Stimulated activated CD8-positive, alpha-beta memory T cell treated with anti-CD3 and anti-CD28 coated beads, Interleukin-4, amount 100 ng/mL, for 1 hour (primary cell): ENCODE results near the gene NPTN.
"Not testable (repeated sequence)": the region's sequence is repeated elsewhere in the genome, so short reads cannot be mapped to it uniquely, and the experiment has no call there.

ENCODE experiments used
- DNase-seq, 2 donors: peaks; one replicate each; pipeline ENCODE4 v3.0.0-alpha.2; 2020; ENCODE audit warnings: low read depth in 2 of 2, low spot score in 1 of 2

The NPTN gene

GRCh38 chr15:73573037-73573436 is 60.2 kb downstream of the NPTN start:
- no peak for DNase-seq

DNA sequence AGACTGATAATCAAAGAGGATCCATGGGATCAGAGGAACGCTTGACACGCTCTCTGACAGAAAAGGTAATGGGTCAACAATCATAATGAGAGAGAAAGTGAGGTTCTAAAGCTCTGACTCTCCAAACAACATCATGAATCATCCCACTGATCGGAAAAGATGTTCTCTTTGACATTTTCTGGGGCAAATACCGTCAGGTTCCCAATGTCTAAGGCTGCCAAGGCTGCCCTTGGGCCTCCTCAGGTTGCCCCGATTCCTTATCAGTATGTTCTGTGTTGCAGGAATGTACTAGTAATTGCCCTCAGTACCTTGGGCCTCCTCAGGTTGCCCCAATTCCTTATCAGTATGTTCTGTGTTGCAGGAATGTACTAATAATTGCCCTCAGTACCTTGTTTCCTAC is 60.9 kb downstream of the NPTN start:
- no peak for DNase-seq

DNA sequence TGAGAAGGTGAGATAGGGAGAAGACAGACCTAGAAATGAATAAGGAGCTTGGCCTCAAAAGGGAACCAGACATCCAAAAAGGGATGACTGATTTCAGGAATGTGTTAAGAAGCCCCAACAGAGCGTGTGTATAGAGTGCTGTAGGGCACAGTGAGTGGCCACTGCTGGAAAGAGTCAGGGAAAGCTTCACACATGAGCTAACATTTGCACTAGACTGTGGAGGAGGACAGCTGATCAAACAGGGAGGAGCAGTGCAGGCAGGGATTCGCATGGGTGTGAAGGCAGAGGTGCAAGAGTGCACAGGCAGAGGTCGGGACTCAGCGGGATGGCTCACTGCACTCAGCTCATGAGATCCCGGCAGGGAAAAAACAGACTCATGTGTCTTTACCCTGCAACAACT is 61.8 kb downstream of the NPTN start:
- DNase-seq: no peak

DNA sequence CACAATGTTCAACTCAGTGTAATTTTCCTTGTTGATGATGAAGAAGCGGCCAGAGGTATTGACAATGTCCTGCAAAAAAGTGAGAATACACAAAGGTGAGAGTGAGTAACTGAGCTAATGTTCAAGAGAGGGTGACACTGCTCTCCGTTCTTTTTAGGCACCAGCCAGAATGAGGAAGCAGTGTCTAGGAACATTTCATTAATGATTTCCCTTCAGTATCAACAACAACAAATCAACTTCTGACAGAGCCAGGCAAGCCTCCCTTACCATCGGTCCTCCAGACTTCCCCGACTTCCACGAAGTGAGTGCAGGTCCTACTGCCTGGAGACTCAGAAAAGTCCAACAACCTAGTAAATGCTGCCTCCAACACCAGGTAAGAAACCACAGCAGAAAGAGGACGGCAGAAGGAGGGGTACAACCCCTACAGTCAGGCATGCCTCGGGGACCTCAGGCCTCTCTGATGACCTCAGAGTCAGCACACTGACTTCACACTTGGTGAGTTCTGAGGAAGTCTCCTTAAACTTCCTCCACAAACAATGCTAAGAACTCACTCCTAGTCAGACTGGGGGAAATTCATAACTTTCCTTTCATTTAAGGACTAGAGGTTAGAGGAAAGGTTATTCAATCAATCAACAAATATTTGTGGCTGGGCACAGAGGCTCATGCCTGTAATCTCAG is 62.7 kb downstream of the NPTN start:
- no peak for DNase-seq

- no peak for DNase-seq
These were observed 63.8 kb downstream of the NPTN start for GRCh38 chr15:73569361-73569760.

DNA sequence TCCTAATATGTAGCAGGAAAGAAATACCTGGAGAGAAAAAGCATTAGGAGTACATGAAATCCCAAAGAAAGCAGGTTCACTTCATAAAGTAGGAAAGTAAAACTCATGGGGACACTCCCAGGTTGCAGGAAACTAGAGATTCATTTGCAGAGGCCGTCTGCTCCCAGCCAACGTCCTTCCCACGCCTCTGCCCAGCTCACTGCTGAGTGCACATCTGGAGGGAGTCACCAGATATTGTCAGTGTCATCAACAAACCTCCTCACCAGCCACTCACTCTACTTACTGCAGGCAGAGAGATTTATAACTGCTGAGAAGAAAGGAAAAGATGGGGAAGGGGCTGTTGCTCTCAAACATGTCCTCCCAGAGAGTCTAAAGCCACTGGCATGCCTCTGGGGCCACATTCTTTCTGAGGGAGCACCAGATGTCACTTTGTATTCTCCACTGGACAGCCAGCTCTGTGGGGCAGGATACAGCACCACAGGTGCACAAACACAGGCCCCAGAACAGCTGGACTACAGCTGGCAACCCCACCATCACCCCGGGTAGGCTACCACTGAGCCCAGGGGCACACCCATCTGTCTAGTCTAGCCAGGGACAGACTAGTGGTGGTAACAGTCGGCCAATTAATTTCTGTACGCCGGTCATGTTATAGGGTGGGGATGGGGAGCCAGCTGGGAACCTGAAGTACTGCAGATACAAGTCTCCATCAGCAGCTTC is 64.5 kb downstream of the NPTN start:
- DNase-seq: no peak

- no peak for DNase-seq
These were observed 66.2 kb downstream of the NPTN start for GRCh38 chr15:73567020-73567419.

DNA sequence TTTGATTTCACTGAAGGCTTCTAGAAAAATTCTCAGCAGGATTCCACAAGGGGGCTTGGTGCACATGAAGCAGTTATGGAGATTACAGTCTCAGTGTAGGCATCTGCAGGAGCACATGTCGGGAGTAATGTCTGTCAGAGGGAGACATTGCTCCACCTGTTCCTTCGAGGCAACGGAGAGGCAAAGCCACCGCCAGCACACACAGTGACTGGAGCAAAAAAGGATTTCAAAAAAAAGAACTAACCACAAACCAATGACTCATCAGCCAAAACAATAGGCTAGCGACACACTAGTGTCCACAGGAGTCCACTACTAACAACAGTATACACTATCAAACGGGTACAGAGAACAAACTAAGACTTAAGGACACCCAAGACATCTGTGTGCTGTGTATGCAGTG is 68.9 kb downstream of the NPTN start:
- DNase-seq: no peak

- DNase-seq: no peak
These were observed 72.6 kb downstream of the NPTN start for GRCh38 chr15:73560501-73561117.

DNA sequence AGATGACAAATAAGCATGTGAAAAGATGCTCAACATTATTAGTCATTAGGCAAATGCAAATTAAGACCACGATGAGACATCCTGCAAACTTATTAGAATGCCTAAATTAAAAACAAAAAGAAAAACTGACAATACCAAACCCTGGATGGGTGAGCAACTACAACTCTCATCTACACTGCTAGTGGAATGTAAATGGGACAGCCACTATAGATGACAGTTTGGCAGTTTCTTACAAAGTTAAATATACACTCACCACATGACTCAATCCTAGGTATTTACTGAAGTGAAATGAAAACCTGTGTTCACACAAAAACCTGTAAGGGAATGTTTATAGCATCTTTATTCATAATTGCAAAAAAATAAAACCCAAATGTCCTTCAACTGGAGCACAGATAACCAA is 74.7 kb downstream of the NPTN start:
- DNase-seq: no peak

GRCh38 chr15:73555080-73555479 is 78.1 kb downstream of the NPTN start:
- no peak for DNase-seq

- no peak for DNase-seq
These were observed 83.0 kb downstream of the NPTN start for GRCh38 chr15:73550190-73550589.

DNA sequence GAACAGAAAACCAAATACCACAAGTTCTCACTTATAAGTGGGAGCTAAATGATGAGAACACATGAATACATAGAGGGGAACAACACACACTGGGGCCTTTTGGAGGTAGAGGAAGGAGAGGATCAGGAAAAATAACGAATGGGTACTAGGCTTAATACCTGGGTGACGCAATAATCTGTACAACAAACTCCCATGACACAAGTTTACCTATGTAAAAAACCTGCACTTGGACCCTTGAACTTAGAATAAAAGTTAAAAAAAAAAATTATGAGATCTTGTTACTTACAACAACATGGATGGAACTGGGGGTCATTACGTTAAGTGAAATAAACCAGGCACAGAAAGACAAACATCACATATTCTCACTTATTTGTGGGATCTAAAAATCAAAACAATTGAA is 84.3 kb downstream of the NPTN start:
- not testable (repeated sequence) for DNase-seq

GRCh38 chr15:73541479-73541878 is 91.7 kb downstream of the NPTN start:
- DNase-seq: no peak

DNA sequence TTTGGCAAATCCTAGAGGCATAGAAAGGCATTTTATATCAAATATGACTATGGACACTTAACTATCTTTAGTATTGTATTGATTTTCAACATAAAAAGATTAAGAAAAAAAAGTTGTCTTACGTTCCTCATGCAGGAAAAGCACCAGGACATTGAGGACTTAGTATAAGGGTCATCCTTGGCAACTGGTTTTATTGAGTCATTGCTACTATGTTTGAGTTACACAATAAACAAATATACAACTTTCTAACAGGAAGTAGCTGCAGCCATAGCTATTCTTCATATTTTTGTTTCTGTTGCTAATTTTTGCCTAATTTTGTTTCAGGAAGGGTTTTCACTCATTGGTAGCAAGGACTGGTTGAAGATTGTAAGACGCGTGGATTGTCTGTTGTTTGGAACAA is 93.0 kb downstream of the NPTN start:
- DNase-seq: no peak

DNA sequence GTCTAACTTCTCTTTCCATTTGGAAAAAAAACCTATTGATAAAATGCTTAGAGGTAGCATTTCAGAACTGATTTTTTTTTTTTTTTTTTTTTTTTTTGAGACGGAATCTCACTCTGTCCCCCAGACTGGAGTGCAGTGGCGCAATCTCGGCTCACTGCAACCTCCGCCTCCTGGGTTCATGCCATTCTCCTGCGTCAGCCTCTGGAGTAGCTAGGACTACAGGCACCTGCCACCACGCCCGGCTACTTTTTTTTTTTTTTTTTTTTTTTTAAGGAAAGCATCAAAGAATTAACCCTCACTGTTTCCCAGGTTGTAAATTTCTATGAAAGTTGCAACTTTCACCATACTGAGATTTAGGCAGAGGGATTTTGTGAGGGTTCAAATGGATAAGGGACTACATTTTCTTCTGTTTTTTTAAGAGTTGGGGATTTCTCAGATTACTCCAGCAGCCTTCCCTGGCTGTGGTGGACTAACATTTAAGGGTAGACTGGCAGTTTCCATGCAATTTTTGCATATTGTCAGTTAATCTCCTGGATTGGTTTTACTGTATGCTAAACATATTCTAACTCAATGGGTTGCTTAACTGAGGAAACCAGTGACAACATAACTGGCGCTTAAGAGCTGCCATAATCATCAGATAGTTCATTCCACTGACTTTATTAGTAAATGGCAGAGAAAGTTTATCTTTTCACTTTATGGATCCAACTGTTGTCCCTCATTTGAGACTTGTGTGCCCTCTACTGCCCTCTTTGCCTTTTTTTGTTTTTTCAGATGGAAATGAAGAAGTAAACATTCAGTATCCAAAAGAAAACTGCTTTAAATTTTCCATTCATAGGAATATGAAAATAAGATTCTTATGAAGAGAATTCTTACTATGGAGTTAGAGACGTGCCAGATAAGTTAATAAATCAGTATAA is 93.7 kb downstream of the NPTN start:
- no peak for DNase-seq

- no peak for DNase-seq
These were observed 94.5 kb downstream of the NPTN start for GRCh38 chr15:73538563-73539211.

- no peak for DNase-seq
These were observed 95.1 kb downstream of the NPTN start for GRCh38 chr15:73538123-73538522.

GRCh38 chr15:73530649-73531048 is 102.5 kb downstream of the NPTN start:
- no peak for DNase-seq

DNA sequence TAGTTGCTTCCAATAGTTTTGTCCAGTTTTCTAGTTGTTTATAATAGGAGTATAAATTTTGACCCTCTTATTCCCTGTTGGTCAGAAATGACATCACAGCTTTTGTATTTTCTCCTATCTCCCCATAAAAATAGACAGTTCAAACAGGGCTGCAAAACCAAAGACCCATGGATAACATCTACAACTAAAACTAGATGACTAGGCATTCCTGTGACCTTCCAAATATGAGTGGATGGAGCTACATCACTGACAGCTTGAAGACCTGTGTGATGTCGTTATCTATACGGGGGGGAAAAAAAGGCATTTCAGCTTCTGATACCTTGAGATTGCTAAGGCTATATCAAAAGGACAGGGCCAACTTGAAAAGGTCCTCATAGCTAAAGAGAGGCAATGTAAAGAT is 105.6 kb downstream of the NPTN start:
- no peak for DNase-seq

DNA sequence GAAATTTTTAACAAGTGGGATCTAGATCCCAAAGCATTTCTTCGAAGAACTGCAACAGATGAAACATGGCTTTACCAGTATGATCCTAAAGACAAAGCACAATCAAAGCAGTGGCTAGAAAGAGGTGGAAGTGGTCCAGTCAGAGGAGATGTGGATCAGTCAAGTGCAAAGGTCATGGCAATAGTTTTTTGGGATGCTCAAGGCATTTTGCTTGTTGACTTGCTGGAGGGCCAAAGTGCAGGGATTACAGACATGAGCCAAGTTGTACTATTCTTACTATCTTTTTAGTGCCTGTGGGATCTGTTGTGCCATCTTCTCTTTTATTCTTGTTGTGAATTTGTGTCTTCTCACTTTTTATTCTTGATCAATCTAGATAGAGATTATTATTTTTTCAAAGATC is 108.3 kb downstream of the NPTN start:
- no peak for DNase-seq
